Measurements from ENCODE around the gene CDKN1C. TPM values are rescaled to one million over a fixed set of nuclear protein-coding genes. Genes with fewer than 3 reads are reported as not detected.

CDKN1C gene
- total RNA-seq, 4 donors from 2014 or later, result 12.6 to 29.7 (median 16.8) TPM

DNA sequence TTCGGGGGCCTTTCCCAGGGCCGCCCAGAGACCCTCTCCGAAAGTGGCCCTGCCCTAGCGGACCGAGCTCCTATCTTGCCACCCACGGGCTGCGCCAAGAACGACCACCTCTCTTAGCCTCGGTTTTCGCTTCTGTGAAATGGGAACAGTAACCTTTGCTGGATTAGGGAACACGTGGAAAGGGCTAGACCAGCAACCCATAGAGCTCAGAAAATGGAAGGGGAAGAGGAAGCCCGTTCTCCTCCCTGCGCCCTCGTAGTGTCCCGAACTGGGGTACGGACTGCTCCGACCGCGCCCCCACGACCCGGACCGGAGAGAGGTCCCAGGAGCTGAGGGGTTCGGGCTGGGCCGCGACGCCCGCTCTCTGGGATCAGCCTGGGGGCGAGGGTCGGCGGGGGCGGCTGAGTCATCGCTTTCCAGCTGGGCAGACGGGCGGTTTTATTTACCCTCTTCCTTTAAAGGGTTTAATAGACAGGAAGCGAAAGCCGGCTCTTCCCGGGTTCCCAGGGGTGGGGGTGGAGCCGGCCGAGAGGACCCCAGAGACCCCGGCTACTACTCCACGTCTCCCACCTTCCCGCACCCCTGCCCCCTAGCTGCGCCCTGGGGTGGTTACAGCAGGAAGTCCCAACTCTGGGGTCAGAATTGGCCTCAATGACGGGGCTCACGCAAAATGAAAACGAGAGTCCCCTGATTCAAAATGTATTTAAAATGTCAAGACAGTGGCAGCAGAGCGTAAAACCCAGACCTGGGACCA lies 44.6 kb upstream of the CDKN1C start:
- intact Hi-C loops (cut with DNase I), result loop anchor here (5.0 kb wide), 1 partner anchor 162 kb away; no protein-coding TSS in a partner anchor
- Histone ChIP-seq H3K27ac (peak overlapping the region in 1 of 3 donors; percentile 70), H3K36me3 (no peaks in the 10 kb centered on the region), H3K27me3 (no peaks in the 10 kb centered on the region), H3K4me3 (replicated peaks in 1 of 3) (peak overlapping the region in 2 of 3 donors; percentile 21 to 52), H3K9me3 (no peaks in the 10 kb centered on the region), H3K4me1 (peaks cover 21 to 34% of the 10 kb centered on the region in 2 donors)
- TF ChIP-seq CTCF (IDR thresholded peaks at IDR 0.05), result no peak
- peak in 1 of 2 donors; percentile 24 for DNase-seq
- WGBS, 2 donors, result 5 to 8% methylated on average over 40 to 44 of the region's 47 CpGs

- TF ChIP-seq POLR2A (IDR thresholded peaks at IDR 0.05) (no peak), CTCF (IDR thresholded peaks at IDR 0.05) (no peak)
- intact Hi-C loops (cut with DNase I), result no loop called here
- peak overlapping the region in 1 of 3 donors; percentile 70 for H3K27ac ChIP-seq
- H3K4me3 ChIP-seq (replicated peaks in 1 of 3), result peak overlapping the region in 2 of 3 donors; percentile 21 to 52
- peaks cover 26 to 40% of the 10 kb centered on the region in 2 donors for H3K4me1 ChIP-seq
- peak; percentile 63 to 73 for DNase-seq
- H3K9me3 ChIP-seq, result no peaks in the 10 kb centered on the region
- 0% methylated on average over 1 of the region's 48 CpGs; no CpG with 5 or more reads in 1 of the 2 donors for WGBS, 2 donors
- no peaks in the 10 kb centered on the region for H3K36me3 ChIP-seq
- no peaks in the 10 kb centered on the region for H3K27me3 ChIP-seq
Observed at GRCh38 chr11:2929531-2929949, 44.0 kb upstream of the CDKN1C start.

DNA sequence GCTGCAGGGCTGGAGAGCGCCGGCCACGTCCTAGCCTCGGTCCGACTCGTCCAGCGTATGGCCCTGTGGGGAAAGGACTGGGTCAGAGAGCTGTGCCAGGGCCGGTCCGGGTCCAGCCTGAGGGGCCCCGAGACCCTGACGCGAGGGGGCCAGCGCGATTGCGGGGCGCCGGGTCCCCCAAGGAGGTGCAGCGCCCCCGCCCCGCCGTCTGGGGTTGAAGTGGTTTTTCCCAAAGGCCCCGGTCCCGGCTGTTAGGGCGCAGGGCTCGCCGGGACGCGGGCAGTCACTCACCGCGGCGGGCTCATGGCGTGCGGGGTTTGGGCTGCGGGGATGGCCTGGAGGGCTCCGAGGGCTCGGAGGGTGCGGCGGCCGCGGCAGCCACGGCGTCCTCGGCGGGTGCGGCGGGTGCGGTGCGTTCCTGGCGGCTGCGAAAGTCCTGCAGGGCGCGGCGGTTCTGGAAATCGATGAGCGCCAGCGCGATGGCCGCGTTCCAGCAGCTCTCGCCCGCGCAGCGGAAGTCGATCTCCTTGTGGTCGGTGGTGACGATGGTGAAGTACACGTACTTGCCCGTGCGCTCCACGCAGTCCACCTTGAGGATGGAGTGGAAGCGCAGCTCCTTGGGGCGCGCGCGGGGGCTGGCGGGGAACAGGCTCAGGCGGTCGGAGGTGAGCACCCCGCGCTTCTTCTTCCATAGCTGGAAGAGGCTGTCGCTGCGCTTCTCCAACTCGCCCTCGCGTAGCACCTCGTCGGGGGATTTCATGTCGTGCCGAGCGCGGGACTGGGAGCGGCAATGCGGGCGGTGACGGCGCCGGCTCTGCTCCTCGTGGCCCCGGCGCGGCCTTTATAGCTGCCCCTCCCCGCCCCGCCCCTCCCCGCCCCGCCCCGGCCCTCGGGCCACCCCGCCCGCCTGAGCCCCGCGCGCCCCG lies 43.3 kb upstream of the CDKN1C start, which contains the start of gene PHLDA2:
TSS of gene PHLDA2 (minus strand) at position 816 of the 926 bp plus-strand sequence. CDS start at position 760, 56 bp downstream.
- Histone ChIP-seq H3K4me1 (peaks cover 30 to 46% of the 10 kb centered on the region in 2 donors), H3K27me3 (no peaks in the 10 kb centered on the region), H3K36me3 (no peaks in the 10 kb centered on the region), H3K27ac (peak within 1 kb of the TSS in 1 of 3 donors; percentile 70), H3K9me3 (no peaks in the 10 kb centered on the region), H3K4me3 (replicated peaks in 1 of 3) (peak within 1 kb of the TSS; percentile 21 to 52 (median 39))
- TF ChIP-seq POLR2A (IDR thresholded peaks at IDR 0.05) (peak; percentile 57 to 70), CTCF (IDR thresholded peaks at IDR 0.05) (peak in 2 of 6 experiments; percentile 7 to 8)
- intact Hi-C loops (cut with DNase I), result no loop called here
- peak; percentile 56 to 64 for DNase-seq
- WGBS, 2 donors, result 8 to 9% methylated on average over 12 to 17 of the region's 113 CpGs

DNA sequence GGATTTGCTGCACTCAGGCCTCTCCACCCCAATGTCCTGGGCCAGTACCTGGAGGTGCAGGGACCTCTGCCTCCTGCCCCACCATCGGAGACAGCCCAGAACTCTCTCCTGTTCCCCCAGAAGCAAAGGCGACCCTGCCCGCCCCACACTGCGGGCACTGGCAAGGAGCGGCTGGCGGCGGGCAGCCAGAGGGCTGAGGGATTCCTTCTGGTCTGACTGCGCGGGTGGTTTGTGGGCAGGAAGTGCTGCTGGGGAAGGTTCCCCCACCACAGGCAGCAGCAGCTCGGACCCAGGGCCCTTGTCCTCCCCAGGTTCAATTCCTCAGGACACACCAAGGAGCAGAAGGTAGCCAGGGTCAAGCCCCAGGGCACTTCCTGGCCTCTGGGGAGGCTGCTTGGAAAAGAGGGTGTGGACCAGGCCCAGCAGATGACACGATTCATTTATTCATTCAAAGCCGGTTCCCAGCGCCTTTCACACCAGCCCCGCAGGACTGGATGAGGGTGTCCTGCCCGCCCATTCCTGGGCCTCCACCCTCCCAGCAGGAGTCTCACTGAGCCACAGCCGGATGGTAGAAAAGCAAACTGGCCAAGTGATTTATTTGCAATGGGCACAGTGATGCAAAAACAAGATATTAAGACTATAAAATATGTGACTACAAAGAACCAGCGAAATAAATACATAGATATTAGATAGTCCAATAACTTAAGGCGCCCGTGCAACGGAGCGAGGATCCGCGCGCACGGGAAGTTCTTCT lies 42.5 kb upstream of the CDKN1C start:
- no peaks in the 10 kb centered on the region for H3K9me3 ChIP-seq
- peak overlapping the region in 1 of 3 donors; percentile 70 for H3K27ac ChIP-seq

More for the DNA sequence above, 42.5 kb upstream of the CDKN1C start:
- Histone ChIP-seq H3K4me3 (replicated peaks in 1 of 3) (peak overlapping the region in 1 of 3 donors; percentile 52), H3K4me1 (peaks cover 36 to 54% of the 10 kb centered on the region in 2 donors), H3K27me3 (no peaks in the 10 kb centered on the region), H3K36me3 (no peaks in the 10 kb centered on the region)
- DNase-seq, result peak in 1 of 2 donors; percentile 23
- TF ChIP-seq POLR2A (IDR thresholded peaks at IDR 0.05), result no peak
- TF ChIP-seq CTCF (IDR thresholded peaks at IDR 0.05), result no peak
- 64 to 67% methylated on average over 25 of the region's 25 CpGs for WGBS, 2 donors
- intact Hi-C loops (cut with DNase I), result no loop called here

Measured in thyroid gland (tissue), 4 donors.